HepG2 (cell line): Measurements from ENCODE around the gene TNFRSF6B. TPM values are rescaled to one million over a fixed set of nuclear protein-coding genes. Genes with fewer than 3 reads are reported as not detected.

ENCODE experiments used
- AKNA ChIP-seq: sonication (generic); formaldehyde crosslinking; IDR thresholded peaks from 2 replicates; pipeline ENCODE4 v1.4.0; 2020; ENCODE audit warnings: missing genetic modification reagents, borderline replicate concordance
- BHLHE40 ChIP-seq: IDR thresholded peaks from 2 replicates; pipeline ENCODE4 v1.6.1; 2011; ENCODE audit warnings: low read length, improper control_type of control experiment
- GABPB1 ChIP-seq: IDR thresholded peaks from 2 replicates; pipeline ENCODE4 v1.6.1; 2016; ENCODE audit warnings: mild to moderate bottlenecking, missing genetic modification reagents, moderate library complexity, missing compliant biosample characterization
- HNRNPLL ChIP-seq: fragments of 200-400 bp; formaldehyde crosslinking; IDR thresholded peaks from 2 replicates; pipeline ENCODE4 v1.6.1; 2017; ENCODE audit warnings: mild to moderate bottlenecking, low read depth, low read length; ENCODE audit not compliant: poor library complexity, severe bottlenecking
- MEIS1 ChIP-seq: sonication (generic); formaldehyde crosslinking; IDR thresholded peaks from 2 replicates; pipeline ENCODE4 v1.9.0; 2021; ENCODE audit warnings: mild to moderate bottlenecking, missing genetic modification reagents, moderate library complexity, borderline replicate concordance
- MIXL1 ChIP-seq: IDR thresholded peaks from 2 replicates; pipeline ENCODE4 v1.6.1; 2016
- NBN ChIP-seq: fragments of 450-650 bp; conservative IDR thresholded peaks from 2 replicates; pipeline ENCODE4 v1.6.1; 2017
- NR2F6 ChIP-seq, 2 experiments: IDR thresholded peaks; 2 replicates each; pipeline ENCODE4 v1.6.1; 2016; ENCODE audit warnings: antibody characterized with exemption in 1 of 2, mild to moderate bottlenecking in 1 of 2
- RERE ChIP-seq: IDR thresholded peaks from 2 replicates; pipeline ENCODE4 v1.6.1; 2016; ENCODE audit warnings: low read depth, missing genetic modification reagents, missing compliant biosample characterization
- SOX6 ChIP-seq, 2 experiments: fragments of 450-650 bp in 1 of 2; sonication (generic) in 1 of 2; formaldehyde crosslinking in 1 of 2; IDR thresholded peaks; 2 replicates each; pipeline versions ENCODE4 v1.4.0 to v1.6.1; 2017 to 2020; ENCODE audit warnings: antibody characterized with exemption in 1 of 2, mild to moderate bottlenecking in 1 of 2, missing genetic modification reagents in 1 of 2
- TMF1 ChIP-seq: sonication (generic); formaldehyde crosslinking; IDR thresholded peaks from 2 replicates; pipeline ENCODE4 v1.8.1; 2022; ENCODE audit warnings: low read depth, missing genetic modification reagents
- TRAFD1 ChIP-seq: sonication (generic); formaldehyde crosslinking; IDR thresholded peaks from 2 replicates; pipeline ENCODE4 v1.5.1; 2020; ENCODE audit warnings: missing genetic modification reagents, mild to moderate bottlenecking, borderline replicate concordance
- XBP1 ChIP-seq: sonication (generic); formaldehyde crosslinking; IDR thresholded peaks from 2 replicates; pipeline ENCODE4 v1.5.0; 2020; ENCODE audit warnings: missing genetic modification reagents
- ZNF274 ChIP-seq: sonication (generic); formaldehyde crosslinking; IDR thresholded peaks from 2 replicates; pipeline ENCODE4 v1.5.1; 2020; ENCODE audit warnings: mild to moderate bottlenecking, missing genetic modification reagents
- ZNF737 ChIP-seq: sonication (generic); formaldehyde crosslinking; IDR thresholded peaks from 2 replicates; pipeline ENCODE4 v1.5.0; 2020; ENCODE audit warnings: missing genetic modification reagents, mild to moderate bottlenecking, borderline replicate concordance
- ZNF782 ChIP-seq: sonication (generic); formaldehyde crosslinking; IDR thresholded peaks from 2 replicates; pipeline ENCODE4 v1.4.0; 2020; ENCODE audit warnings: missing genetic modification reagents, mild to moderate bottlenecking, borderline replicate concordance
- polyA plus RNA-seq, 8 experiments: library from polyadenylated mRNA; depleted of rRNA in 3 of 8; stranded (reverse) in 7 of 8; unstranded in 1 of 8; fragments of >200 nt; fragmentation: Illumina TruSeq in 4 of 8; extraction: Trizol in 4 of 8; gene quantifications; 2 replicates each; pipeline versions ENCODE4 v1.2.1 to v1.2.3, GENCODE V29; 2011 to 2016; ENCODE audit warnings: low read depth in 4 of 8, missing spikeins in 1 of 8, mixed read lengths in 1 of 8; ENCODE audit not compliant: insufficient read depth in 1 of 8
- total RNA-seq, 5 experiments: library from RNA; depleted of rRNA; stranded (reverse); fragments of >200 nt; fragmentation: Illumina TruSeq; extraction: Trizol; gene quantifications; 2 replicates each; pipeline ENCODE4 v1.2.3, GENCODE V29; 2016; ENCODE audit warnings: low read depth in 1 of 5

TNFRSF6B gene
- total and polyA plus RNA-seq, 2 of the 13 experiments (the other 11 are each of a cell fraction or from before 2014, with no cell fraction given) = 0.24 TPM; not detected in 1

GRCh38 chr20:63734946-63735858 lies 38.8 kb downstream of the TNFRSF6B start (continued):
- TF ChIP-seq RERE (no peak), NR2F6 (IDR thresholded peaks at IDR 0.05) (peak; percentile 48; the same call in 1 of the 2 replicates), NR2F6 (CRISPR knock-in tag; IDR thresholded peaks at IDR 0.05) (no peak), HNRNPLL (peak; percentile 78), MIXL1 (CRISPR knock-in tag) (no peak), TRAFD1 (no peak), ZNF737 (CRISPR knock-in tag) (no peak), AKNA (CRISPR knock-in tag) (no peak), ZNF274 (CRISPR knock-in tag) (no peak), XBP1 (no peak), TMF1 (CRISPR knock-in tag) (no peak; the same call in 1 of the 2 replicates), MEIS1 (CRISPR knock-in tag) (no peak; the same call in 1 of the 2 replicates), BHLHE40 (peak; percentile 44; the same call in 1 of the 2 replicates), GABPB1 (CRISPR knock-in tag) (peak; percentile 3; the same call in 1 of the 2 replicates), NBN (no peak), SOX6 (IDR thresholded peaks at IDR 0.05) (no peak), SOX6 (CRISPR knock-in tag; IDR thresholded peaks at IDR 0.05) (no peak), ZNF782 (CRISPR knock-in tag) (no peak)
